ENCODE data around the gene STK32B.

Gene STK32B

DNA sequence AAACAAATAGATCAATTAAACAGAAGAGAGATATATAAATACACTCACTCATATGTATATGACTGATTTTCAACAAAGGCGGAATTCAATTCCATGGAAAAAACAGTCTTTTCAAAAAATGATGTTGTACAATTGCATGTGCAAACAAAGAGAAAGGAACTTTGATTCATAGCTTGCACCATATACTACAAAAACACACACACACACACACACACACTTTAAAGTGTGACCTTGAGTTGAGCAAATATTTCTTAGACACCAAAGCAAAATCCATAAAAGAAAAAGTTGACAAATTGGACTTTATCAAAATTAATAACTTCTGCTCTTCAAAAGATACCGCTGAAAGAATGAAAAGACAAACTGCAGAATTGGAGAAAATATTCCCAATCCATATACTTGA is 488.3 kb downstream of the STK32B start:
- TF ChIP-seq RAD21 (IDR thresholded peaks at IDR 0.05; ENCODE audit: low read depth) (no peak), FOXM1 (IDR thresholded peaks at IDR 0.05; ENCODE audit: borderline replicate concordance, low read depth) (no peak), EP300 (IDR thresholded peaks at IDR 0.05; ENCODE audit: borderline replicate concordance) (no peak), TEAD4 (IDR thresholded peaks at IDR 0.05) (no peak)

DNA sequence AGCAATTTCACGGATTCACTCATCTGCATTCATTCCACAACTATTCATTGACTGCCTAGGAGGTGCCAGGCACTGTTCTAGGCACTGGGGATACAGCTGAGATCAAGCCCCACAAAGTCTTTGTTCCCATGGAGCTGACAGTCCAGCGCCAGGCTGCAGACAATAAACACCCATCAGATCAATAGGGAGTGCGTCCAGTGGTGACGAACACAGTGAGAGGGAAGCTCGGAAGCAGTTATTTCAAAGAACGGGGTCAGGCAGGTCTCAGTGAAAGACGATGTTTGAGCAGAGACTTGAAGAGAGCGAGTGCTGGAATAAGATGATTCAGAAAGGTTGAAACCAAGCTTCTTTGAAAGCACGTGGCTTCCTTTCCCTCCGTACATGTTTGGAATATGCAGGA is 489.9 kb downstream of the STK32B start:
- TF ChIP-seq FOXM1 (IDR thresholded peaks at IDR 0.05; ENCODE audit: borderline replicate concordance, low read depth), result no peak
- TF ChIP-seq CEBPB (IDR thresholded peaks at IDR 0.05), result no peak
- TF ChIP-seq YY1 (IDR thresholded peaks at IDR 0.05; ENCODE audit: low read depth), result no peak
- no peak for TF ChIP-seq NFIC (IDR thresholded peaks at IDR 0.05)
- TF ChIP-seq MAX (IDR thresholded peaks at IDR 0.05), result no peak
- TF ChIP-seq TCF12 (IDR thresholded peaks at IDR 0.05; ENCODE audit: low read depth), result no peak
- no peak for TF ChIP-seq EGR1 (IDR thresholded peaks at IDR 0.05)
- no peak for TF ChIP-seq TEAD4 (IDR thresholded peaks at IDR 0.05)
- no peak for TF ChIP-seq RAD21 (IDR thresholded peaks at IDR 0.05; ENCODE audit: low read depth)
- no peak for TF ChIP-seq REST (IDR thresholded peaks at IDR 0.05; ENCODE audit: low read depth)
- TF ChIP-seq ZBTB7A (IDR thresholded peaks at IDR 0.05; ENCODE audit: low read depth), result no peak
- TF ChIP-seq USF1 (IDR thresholded peaks at IDR 0.05), result no peak
- no peak for TF ChIP-seq EP300 (IDR thresholded peaks at IDR 0.05; ENCODE audit: borderline replicate concordance)
- TF ChIP-seq TAF1 (IDR thresholded peaks at IDR 0.05; ENCODE audit: low read depth), result no peak
- no peak for TF ChIP-seq CREB1 (IDR thresholded peaks at IDR 0.05; ENCODE audit: low read depth)

- TF ChIP-seq MAX (IDR thresholded peaks at IDR 0.05), result no peak
- no peak for TF ChIP-seq FOXM1 (IDR thresholded peaks at IDR 0.05; ENCODE audit: borderline replicate concordance, low read depth)
These were observed 492.4 kb downstream of the STK32B start for GRCh38 chr4:5543681-5544080.

GRCh38 chr4:5544762-5545161 is 493.5 kb downstream of the STK32B start:
- TF ChIP-seq TCF12 (IDR thresholded peaks at IDR 0.05; ENCODE audit: low read depth) (no peak), CREB1 (IDR thresholded peaks at IDR 0.05; ENCODE audit: low read depth) (no peak), CEBPB (IDR thresholded peaks at IDR 0.05) (no peak), NFIC (IDR thresholded peaks at IDR 0.05) (no peak), YY1 (IDR thresholded peaks at IDR 0.05; ENCODE audit: low read depth) (no peak), RAD21 (IDR thresholded peaks at IDR 0.05; ENCODE audit: low read depth) (no peak), ZBTB7A (IDR thresholded peaks at IDR 0.05; ENCODE audit: low read depth) (no peak), USF1 (IDR thresholded peaks at IDR 0.05) (no peak), FOXM1 (IDR thresholded peaks at IDR 0.05; ENCODE audit: borderline replicate concordance, low read depth) (no peak)

GRCh38 chr4:5545271-5545670 is 494.0 kb downstream of the STK32B start:
- no peak for TF ChIP-seq ZBTB7A (IDR thresholded peaks at IDR 0.05; ENCODE audit: low read depth)
- no peak for TF ChIP-seq EP300 (IDR thresholded peaks at IDR 0.05; ENCODE audit: borderline replicate concordance)
- no peak for TF ChIP-seq REST (IDR thresholded peaks at IDR 0.05; ENCODE audit: low read depth)
- TF ChIP-seq TAF1 (IDR thresholded peaks at IDR 0.05; ENCODE audit: low read depth), result no peak
- no peak for TF ChIP-seq CEBPB (IDR thresholded peaks at IDR 0.05)
- TF ChIP-seq YY1 (IDR thresholded peaks at IDR 0.05; ENCODE audit: low read depth), result no peak
- no peak for TF ChIP-seq CREB1 (IDR thresholded peaks at IDR 0.05; ENCODE audit: low read depth)
- TF ChIP-seq USF1 (IDR thresholded peaks at IDR 0.05), result no peak
- no peak for TF ChIP-seq MAX (IDR thresholded peaks at IDR 0.05)
- TF ChIP-seq TCF12 (IDR thresholded peaks at IDR 0.05; ENCODE audit: low read depth), result no peak
- TF ChIP-seq EGR1 (IDR thresholded peaks at IDR 0.05), result no peak
- no peak for TF ChIP-seq FOXM1 (IDR thresholded peaks at IDR 0.05; ENCODE audit: borderline replicate concordance, low read depth)
- TF ChIP-seq RAD21 (IDR thresholded peaks at IDR 0.05; ENCODE audit: low read depth), result no peak
- TF ChIP-seq TEAD4 (IDR thresholded peaks at IDR 0.05), result no peak
- no peak for TF ChIP-seq NFIC (IDR thresholded peaks at IDR 0.05)

Data from Ishikawa (cell line).